ENCODE results near the gene TAF11L12. TPM values are rescaled to one million over a fixed set of nuclear protein-coding genes. Genes with fewer than 3 reads are reported as not detected.
"Not testable (repeated sequence)": the region's sequence is repeated elsewhere in the genome, so short reads cannot be mapped to it uniquely, and the experiment has no call there.

Gene TAF11L12
- total RNA-seq, 1 donor from 2014 or later: not detected

DNA sequence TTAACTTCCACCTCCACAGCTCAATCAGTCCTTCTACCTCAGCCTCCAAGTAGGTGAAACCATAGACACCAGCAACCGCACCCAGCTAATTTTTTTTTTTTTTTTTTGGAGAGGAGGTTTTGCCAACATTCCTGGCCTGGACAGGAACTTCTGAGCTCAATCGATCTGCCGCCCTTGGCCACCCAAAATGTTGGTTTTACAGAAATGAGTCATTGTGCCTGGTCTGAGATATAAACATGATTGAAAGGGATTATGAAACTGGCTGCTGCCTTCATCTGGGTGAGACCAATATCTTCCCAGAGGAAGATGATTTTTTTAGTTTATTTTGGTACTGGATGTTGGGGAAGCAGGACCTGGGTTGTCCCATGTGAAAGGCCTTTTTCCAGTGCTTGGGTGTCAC is 9.2 kb downstream of the TAF11L12 start:
- H3K4me1 Mint-ChIP-seq: no peaks in the 10 kb centered on the region
- no peak overlapping the region for H3K27ac Mint-ChIP-seq
- DNase-seq (ENCODE audit: low spot score in 2 of 2, unreplicated experiment in 2 of 2): no peak
- H3K27me3 Mint-ChIP-seq (ENCODE audit: low read depth): peaks cover 8% of the 10 kb centered on the region
- peaks cover 14% of the 10 kb centered on the region for H3K9me3 Mint-ChIP-seq
- H3K4me3 Mint-ChIP-seq: no peak overlapping the region
- H3K36me3 Mint-ChIP-seq: no peaks in the 10 kb centered on the region
- TF ChIP-seq, protein P1, sequence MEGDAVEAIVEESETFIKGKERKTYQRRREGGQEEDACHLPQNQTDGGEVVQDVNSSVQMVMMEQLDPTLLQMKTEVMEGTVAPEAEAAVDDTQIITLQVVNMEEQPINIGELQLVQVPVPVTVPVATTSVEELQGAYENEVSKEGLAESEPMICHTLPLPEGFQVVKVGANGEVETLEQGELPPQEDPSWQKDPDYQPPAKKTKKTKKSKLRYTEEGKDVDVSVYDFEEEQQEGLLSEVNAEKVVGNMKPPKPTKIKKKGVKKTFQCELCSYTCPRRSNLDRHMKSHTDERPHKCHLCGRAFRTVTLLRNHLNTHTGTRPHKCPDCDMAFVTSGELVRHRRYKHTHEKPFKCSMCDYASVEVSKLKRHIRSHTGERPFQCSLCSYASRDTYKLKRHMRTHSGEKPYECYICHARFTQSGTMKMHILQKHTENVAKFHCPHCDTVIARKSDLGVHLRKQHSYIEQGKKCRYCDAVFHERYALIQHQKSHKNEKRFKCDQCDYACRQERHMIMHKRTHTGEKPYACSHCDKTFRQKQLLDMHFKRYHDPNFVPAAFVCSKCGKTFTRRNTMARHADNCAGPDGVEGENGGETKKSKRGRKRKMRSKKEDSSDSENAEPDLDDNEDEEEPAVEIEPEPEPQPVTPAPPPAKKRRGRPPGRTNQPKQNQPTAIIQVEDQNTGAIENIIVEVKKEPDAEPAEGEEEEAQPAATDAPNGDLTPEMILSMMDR (IDR thresholded peaks at IDR 0.05; ENCODE audit: unreplicated experiment): no peak

DNA sequence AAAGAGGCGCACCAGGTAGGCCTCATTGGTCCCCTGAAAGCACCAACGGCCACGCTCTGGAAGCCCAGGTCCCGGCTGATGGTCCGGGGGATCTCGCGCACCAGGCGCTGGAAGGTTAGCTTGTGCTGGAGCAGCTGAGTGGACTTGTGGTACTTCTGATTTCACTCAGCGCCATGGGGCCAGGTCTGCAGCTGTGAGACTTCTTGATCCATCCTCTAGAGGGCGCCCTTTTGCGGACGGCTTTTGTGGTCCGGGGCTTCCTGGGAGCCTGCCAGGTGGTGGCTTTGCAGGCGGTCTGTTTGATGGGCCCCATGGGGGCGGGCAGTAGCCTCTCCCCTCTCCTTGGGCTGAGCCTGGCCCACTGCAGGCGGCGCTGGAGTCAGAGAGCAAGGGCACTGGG is 10.4 kb downstream of the TAF11L12 start:
- Mint-ChIP-seq H3K9me3 (peaks cover 14% of the 10 kb centered on the region), H3K27me3 (ENCODE audit: low read depth) (peaks cover 8% of the 10 kb centered on the region), H3K27ac (no peak overlapping the region), H3K4me1 (no peaks in the 10 kb centered on the region), H3K36me3 (no peaks in the 10 kb centered on the region), H3K4me3 (no peak overlapping the region)
- DNase-seq (ENCODE audit: low spot score in 2 of 2, unreplicated experiment in 2 of 2): no peak
- TF ChIP-seq, protein P1 (IDR thresholded peaks at IDR 0.05; ENCODE audit: unreplicated experiment): peak; percentile 58

DNA sequence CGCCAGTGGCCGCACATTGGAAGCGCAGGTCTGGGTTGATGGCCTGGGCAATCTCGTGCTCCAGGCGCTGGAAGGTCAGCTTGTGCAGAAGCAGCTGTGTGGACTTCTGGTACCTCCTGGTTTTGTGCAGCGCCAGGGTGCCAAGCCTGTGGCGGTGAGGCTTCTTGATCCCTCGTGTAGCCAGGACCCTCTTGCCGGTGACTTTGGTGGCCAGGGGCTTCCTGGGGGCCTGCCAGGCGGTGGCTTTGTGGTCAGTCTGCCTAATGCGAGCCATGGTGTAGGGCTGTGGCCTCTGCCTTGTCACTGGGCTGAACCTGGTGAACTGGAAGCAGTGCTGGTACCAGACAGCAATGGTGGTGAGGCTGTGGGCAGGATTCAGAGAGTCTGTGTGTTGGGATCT is 15.5 kb downstream of the TAF11L12 start:
- no peaks in the 10 kb centered on the region for H3K4me1 Mint-ChIP-seq
- DNase-seq (ENCODE audit: low spot score in 2 of 2, unreplicated experiment in 2 of 2): no peak
- no peak overlapping the region for H3K4me3 Mint-ChIP-seq
- H3K27me3 Mint-ChIP-seq (ENCODE audit: low read depth): peaks cover 9% of the 10 kb centered on the region
- no peaks in the 10 kb centered on the region for H3K36me3 Mint-ChIP-seq
- no peak overlapping the region for H3K27ac Mint-ChIP-seq
- peaks cover 6% of the 10 kb centered on the region for H3K9me3 Mint-ChIP-seq
- TF ChIP-seq, protein P1 (IDR thresholded peaks at IDR 0.05; ENCODE audit: unreplicated experiment): no peak

DNA sequence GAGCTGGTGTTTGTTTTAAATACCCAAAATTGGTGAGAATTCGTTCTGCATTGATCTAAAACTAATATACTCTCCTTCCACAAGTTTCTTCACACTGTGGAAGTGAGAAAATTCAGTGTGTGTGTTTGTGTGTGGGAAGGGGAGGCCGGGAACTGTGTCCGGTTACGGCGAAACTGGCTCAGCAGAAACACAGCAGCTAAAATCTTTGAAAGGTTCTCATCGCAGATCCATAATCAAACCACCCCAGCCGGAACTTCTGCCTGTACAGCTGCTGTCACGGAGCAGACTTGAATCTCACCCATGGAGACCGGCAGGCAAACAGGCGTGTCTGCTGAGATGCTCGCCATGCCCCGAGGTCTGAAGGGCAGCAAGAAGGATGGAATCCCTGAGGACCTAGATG is 21.6 kb downstream of the TAF11L12 start, which contains the start of gene TAF11L13:
TSS of gene TAF11L13 (plus strand) at position 301 of the 400 bp plus-strand sequence.
- H3K4me1 Mint-ChIP-seq; H3K36me3 Mint-ChIP-seq; H3K4me3 Mint-ChIP-seq; DNase-seq (ENCODE audit: low spot score in 2 of 2, unreplicated experiment in 2 of 2); H3K9me3 Mint-ChIP-seq; H3K27me3 Mint-ChIP-seq (ENCODE audit: low read depth); H3K27ac Mint-ChIP-seq: not testable (repeated sequence)

- Mint-ChIP-seq H3K4me1 (no peaks in the 10 kb centered on the region), H3K9me3 (peaks cover 6% of the 10 kb centered on the region), H3K27me3 (ENCODE audit: low read depth) (no peaks in the 10 kb centered on the region), H3K4me3 (no peak within 1 kb of the TSS), H3K27ac (no peak within 1 kb of the TSS), H3K36me3 (no peaks in the 10 kb centered on the region)
- TF ChIP-seq, protein P1 (IDR thresholded peaks at IDR 0.05; ENCODE audit: unreplicated experiment): no peak
- no peak for DNase-seq (ENCODE audit: low spot score in 2 of 2, unreplicated experiment in 2 of 2)
Observed at GRCh38 chr5:17634160-17634559, 24.0 kb downstream of the TAF11L12 start, which contains the start of gene TAF11L14. Gene TAF11L14 (plus strand): TSS chr5:17634460.

DNA sequence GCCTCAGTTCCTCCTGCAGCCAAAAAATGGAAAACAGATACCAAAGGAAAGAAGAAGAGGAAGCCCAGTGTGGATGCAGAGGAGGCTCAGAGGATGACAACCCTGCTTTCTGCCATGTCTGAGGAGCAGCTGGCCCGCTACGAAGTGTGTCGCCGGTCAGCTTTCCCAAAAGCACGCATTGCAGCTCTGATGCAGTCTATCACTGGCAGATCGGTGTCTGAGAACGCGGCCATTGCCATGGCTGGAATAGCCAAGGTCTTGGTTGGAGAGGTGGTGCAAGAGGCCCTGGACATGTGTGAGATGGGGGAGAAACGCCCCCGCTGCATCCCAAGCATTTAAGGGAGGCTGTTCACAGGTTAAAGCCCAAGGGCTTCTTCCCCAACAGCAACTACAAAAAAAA is 39.0 kb downstream of the TAF11L12 start:
- H3K4me1 Mint-ChIP-seq; DNase-seq (ENCODE audit: low spot score in 2 of 2, unreplicated experiment in 2 of 2); H3K36me3 Mint-ChIP-seq; H3K4me3 Mint-ChIP-seq; H3K27ac Mint-ChIP-seq: not testable (repeated sequence)
- Mint-ChIP-seq H3K9me3 (peaks cover 19% of the 10 kb centered on the region), H3K27me3 (ENCODE audit: low read depth) (peaks cover 13% of the 10 kb centered on the region)

DNA sequence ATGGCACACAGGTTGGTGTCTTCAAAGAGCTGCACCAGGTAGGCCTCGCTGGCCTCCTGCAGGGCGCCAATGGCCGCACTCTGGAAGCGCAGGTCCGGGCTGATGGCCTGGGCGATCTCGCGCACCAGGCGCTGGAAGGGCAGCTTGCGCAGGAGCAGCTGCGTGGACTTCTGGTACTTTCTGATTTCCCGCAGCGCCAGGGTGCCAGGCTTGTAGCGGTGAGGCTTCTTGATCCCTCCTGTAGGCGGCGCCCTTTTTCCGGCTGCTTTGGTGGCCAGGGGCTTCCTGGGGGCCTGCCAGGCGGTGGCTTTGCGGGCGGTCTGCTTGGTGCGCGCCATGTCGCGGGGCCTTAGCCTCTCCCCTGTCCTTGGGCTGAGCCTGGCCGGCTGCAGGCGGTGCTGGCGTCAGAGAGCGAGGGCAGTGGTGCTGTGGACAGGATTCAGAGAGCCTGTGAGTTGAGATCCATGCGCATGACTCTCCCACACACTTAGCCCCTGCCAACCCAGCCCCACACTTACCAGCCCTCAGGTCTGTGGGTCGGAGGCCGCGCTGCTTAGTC is 45.1 kb downstream of the TAF11L12 start:
- DNase-seq (ENCODE audit: low spot score in 2 of 2, unreplicated experiment in 2 of 2); H3K36me3 Mint-ChIP-seq: not testable (repeated sequence)

More for the DNA sequence above, 45.1 kb downstream of the TAF11L12 start:
- not testable (repeated sequence) for H3K4me1 Mint-ChIP-seq; H3K27me3 Mint-ChIP-seq (ENCODE audit: low read depth); H3K27ac Mint-ChIP-seq; H3K4me3 Mint-ChIP-seq
- H3K9me3 Mint-ChIP-seq: peaks cover 17% of the 10 kb centered on the region

Measured in mesothelial cell of epicardium (in vitro differentiated cells).